Activated T-cell treated with anti-CD3 and anti-CD28 coated beads, Interleukin-2, amount 50 U/mL, for 24 hours (primary cell): Measurements from ENCODE around the gene ATP6V1G1.

Experiments
- DNase-seq: peaks from one replicate; pipeline ENCODE4 v3.0.0-alpha.2; 2020
- H3K27ac Mint-ChIP-seq: 2 replicates; pipeline ENCODE4 v1.8.0; 2020; ENCODE audit warnings: mild to moderate bottlenecking, mixed read lengths
- H3K27me3 Mint-ChIP-seq: 2 replicates; pipeline ENCODE4 v1.8.0; 2020; ENCODE audit warnings: mixed read lengths
- H3K36me3 Mint-ChIP-seq: 2 replicates; pipeline ENCODE4 v1.8.0; 2020; ENCODE audit warnings: low read depth, mixed read lengths
- H3K4me1 Mint-ChIP-seq: 2 replicates; pipeline ENCODE4 v1.8.0; 2020; ENCODE audit warnings: low read depth, mixed read lengths
- H3K4me3 Mint-ChIP-seq: 2 replicates; pipeline ENCODE4 v1.8.0; 2020; ENCODE audit warnings: mild to moderate bottlenecking, moderate library complexity, mixed read lengths
- H3K9me3 Mint-ChIP-seq: 2 replicates; pipeline ENCODE4 v1.8.0; 2020; ENCODE audit warnings: mixed read lengths

Gene ATP6V1G1

GRCh38 chr9:114613087-114613486 lies 25.5 kb downstream of the ATP6V1G1 start:
- H3K27ac Mint-ChIP-seq = peak overlapping the region; percentile 87
- H3K4me1 Mint-ChIP-seq = peaks cover 58% of the 10 kb centered on the region
- peaks cover 36% of the 10 kb centered on the region for H3K36me3 Mint-ChIP-seq
- H3K4me3 Mint-ChIP-seq = peak overlapping the region; percentile 88
- H3K9me3 Mint-ChIP-seq = no peaks in the 10 kb centered on the region
- no peak for DNase-seq
- no peaks in the 10 kb centered on the region for H3K27me3 Mint-ChIP-seq

DNA sequence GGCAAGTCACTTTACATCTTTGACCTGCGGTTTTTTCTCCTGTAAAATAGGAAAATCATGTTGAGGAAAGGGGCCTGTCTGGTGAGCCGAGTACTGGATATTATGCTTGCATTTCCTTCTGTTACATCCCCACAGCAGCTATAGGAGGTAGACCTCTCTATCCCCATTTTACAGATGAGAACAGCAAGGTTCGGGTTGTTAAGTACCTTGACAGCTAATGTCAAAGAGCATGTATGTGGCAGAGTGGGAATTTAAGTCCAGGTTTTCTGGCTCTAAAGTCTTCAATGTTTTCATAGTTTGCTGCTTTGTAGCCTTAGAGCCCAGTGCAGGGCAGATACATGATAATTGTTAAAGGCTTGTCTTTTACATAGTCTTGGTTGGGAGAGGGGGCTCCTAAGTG lies 26.4 kb downstream of the ATP6V1G1 start:
- Mint-ChIP-seq H3K9me3 (no peaks in the 10 kb centered on the region), H3K36me3 (peaks cover 41% of the 10 kb centered on the region), H3K27me3 (no peaks in the 10 kb centered on the region), H3K27ac (peak overlapping the region; percentile 87), H3K4me3 (no peak overlapping the region), H3K4me1 (peaks cover 61% of the 10 kb centered on the region)
- DNase-seq = no peak

DNA sequence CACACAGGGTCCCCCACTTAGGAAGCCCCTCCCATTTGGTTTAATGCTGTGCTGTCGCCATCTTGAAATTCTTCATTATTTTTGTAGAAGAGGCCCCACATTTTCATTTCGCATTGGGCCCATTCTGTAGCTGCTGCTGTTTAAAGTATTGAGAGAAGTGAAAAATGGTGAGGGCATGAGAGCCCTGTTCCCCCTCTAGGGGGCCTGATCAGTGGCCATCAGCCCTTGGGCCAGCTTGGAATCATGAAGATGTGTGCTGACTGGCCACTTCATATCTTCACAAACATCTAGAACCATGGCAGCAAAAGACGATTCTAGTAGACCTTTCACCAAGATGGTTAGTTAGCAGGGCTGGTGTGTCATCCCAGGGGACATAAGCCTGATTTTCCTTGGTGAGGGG lies 26.8 kb downstream of the ATP6V1G1 start:
- Mint-ChIP-seq H3K36me3 (peaks cover 45% of the 10 kb centered on the region), H3K27me3 (no peaks in the 10 kb centered on the region), H3K4me1 (peaks cover 63% of the 10 kb centered on the region), H3K27ac (no peak overlapping the region), H3K4me3 (no peak overlapping the region), H3K9me3 (no peaks in the 10 kb centered on the region)
- DNase-seq = no peak

DNA sequence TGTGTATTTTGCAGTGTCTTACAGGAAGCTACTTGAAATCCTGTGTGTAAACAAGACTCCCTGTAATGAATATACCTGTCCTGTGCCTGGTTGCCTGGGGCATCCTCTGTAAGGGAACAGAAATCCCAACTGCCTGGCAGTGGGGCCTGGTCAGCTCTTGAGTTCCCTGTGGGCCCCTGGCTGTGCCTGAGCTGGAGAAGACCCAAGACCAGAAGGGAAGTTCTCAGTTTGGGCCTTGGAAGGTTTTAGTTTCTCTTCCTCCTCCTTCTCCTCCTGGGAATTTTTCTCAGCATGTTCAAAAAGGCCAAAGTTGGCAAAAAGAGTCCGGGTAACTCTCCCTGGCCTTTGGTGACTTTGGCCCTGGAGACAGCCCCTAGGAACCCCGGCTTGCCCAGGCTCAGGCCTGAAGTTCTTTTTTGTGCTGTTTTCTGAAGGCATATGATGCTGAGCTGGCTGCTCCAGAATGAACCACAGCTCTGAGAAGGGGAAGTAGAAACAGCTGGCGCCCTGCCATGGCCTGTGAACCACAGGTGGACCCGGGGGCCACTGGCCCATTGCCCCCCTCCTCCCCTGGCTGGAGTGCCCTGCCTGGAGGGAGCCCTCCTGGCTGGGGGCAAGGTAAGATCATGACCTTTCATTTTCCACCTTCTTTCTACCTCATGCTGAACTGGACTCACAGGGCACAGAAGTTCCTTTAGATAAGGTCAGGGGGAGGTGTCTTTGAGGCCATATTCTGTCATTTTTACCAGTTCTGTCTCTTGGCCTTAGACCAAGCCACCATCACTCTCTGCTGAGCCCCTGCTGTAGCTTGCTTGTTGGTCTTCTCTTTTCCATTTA lies 29.3 kb downstream of the ATP6V1G1 start:
- Mint-ChIP-seq H3K36me3 (peaks cover 54% of the 10 kb centered on the region), H3K4me1 (peaks cover 51% of the 10 kb centered on the region), H3K4me3 (no peak overlapping the region), H3K9me3 (no peaks in the 10 kb centered on the region), H3K27me3 (no peaks in the 10 kb centered on the region), H3K27ac (peak overlapping the region; percentile 87)
- DNase-seq = no peak

GRCh38 chr9:114619191-114619761 lies 31.7 kb downstream of the ATP6V1G1 start:
- Mint-ChIP-seq H3K27ac (peak overlapping the region; percentile 83), H3K4me3 (peak overlapping the region; percentile 62), H3K9me3 (no peaks in the 10 kb centered on the region), H3K27me3 (no peaks in the 10 kb centered on the region), H3K36me3 (peaks cover 66% of the 10 kb centered on the region), H3K4me1 (peaks cover 28% of the 10 kb centered on the region)
- no peak for DNase-seq

DNA sequence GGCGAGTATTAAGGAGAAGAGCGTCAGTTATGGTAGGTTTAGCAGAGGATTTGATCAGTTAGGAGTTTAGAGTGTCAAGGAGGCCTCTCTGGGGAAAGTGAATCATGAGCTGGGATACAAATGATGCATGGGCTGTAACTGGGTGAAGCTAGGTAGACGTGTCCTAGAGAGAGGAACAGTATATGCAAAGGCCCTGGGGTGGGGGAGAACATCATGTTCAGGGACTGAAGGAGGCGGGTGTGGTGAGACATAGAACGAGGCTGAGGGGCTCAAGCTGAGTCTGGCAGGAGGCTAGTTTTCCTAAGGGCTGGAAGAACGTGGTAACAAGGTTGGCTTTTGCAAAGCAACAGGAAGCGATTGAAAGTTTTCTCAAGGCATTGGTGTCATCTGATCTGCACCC lies 34.0 kb downstream of the ATP6V1G1 start:
- no peak for DNase-seq
- no peaks in the 10 kb centered on the region for H3K9me3 Mint-ChIP-seq
- H3K4me3 Mint-ChIP-seq = no peak overlapping the region
- no peak overlapping the region for H3K27ac Mint-ChIP-seq
- H3K27me3 Mint-ChIP-seq = no peaks in the 10 kb centered on the region
- H3K4me1 Mint-ChIP-seq = peaks cover 16% of the 10 kb centered on the region
- H3K36me3 Mint-ChIP-seq = peaks cover 73% of the 10 kb centered on the region

DNA sequence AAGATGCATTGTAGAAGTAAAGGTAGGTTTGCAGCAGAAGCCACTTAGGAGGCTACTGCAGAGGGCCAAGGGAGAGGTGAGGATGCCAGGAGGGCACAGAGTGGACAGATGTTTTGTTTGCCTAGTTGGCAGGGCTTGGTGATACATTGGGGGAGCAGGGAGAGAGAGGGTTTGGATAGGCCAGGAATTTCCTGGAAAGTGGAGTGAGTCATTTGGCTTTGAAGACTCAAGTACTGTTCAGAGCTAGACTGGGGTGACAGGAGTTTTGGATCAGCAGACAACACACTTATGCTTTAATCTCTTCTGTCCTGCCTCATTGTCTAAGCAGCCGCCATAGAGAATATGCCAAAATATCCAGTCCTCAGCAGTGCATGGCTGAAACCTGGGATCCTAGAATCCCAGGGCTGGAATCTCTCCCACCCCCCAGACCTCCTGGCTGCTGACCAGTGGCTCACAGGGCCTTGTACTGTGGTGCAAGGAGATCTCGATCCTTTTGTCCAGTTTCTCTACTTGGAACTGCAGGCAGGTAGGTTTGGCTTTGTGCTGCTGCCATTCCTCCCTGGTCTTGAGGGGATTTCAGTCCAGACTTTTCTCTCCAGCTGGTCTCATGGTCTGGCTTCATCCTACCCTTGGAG lies 34.5 kb downstream of the ATP6V1G1 start:
- DNase-seq = no peak
- Mint-ChIP-seq H3K9me3 (no peaks in the 10 kb centered on the region), H3K4me3 (no peak overlapping the region), H3K36me3 (peaks cover 75% of the 10 kb centered on the region), H3K27ac (no peak overlapping the region), H3K27me3 (no peaks in the 10 kb centered on the region), H3K4me1 (peaks cover 12% of the 10 kb centered on the region)

GRCh38 chr9:114624677-114625076 lies 37.1 kb downstream of the ATP6V1G1 start:
- H3K4me1 Mint-ChIP-seq = no peaks in the 10 kb centered on the region
- peaks cover 78% of the 10 kb centered on the region for H3K36me3 Mint-ChIP-seq
- no peaks in the 10 kb centered on the region for H3K27me3 Mint-ChIP-seq
- H3K9me3 Mint-ChIP-seq = no peaks in the 10 kb centered on the region
- H3K27ac Mint-ChIP-seq = no peak overlapping the region
- no peak overlapping the region for H3K4me3 Mint-ChIP-seq
- no peak for DNase-seq

- DNase-seq = no peak
- H3K9me3 Mint-ChIP-seq = no peaks in the 10 kb centered on the region
- no peaks in the 10 kb centered on the region for H3K4me1 Mint-ChIP-seq
- peaks cover 87% of the 10 kb centered on the region for H3K36me3 Mint-ChIP-seq
- no peak overlapping the region for H3K27ac Mint-ChIP-seq
- H3K4me3 Mint-ChIP-seq = no peak overlapping the region
- no peaks in the 10 kb centered on the region for H3K27me3 Mint-ChIP-seq
Measured at GRCh38 chr9:114626415-114627020, 38.9 kb downstream of the ATP6V1G1 start.

- DNase-seq = no peak
- peaks cover 87% of the 10 kb centered on the region for H3K36me3 Mint-ChIP-seq
- no peaks in the 10 kb centered on the region for H3K4me1 Mint-ChIP-seq
- no peaks in the 10 kb centered on the region for H3K9me3 Mint-ChIP-seq
- no peaks in the 10 kb centered on the region for H3K27me3 Mint-ChIP-seq
- no peak overlapping the region for H3K27ac Mint-ChIP-seq
- H3K4me3 Mint-ChIP-seq = no peak overlapping the region
Measured at GRCh38 chr9:114627553-114627952, 40.0 kb downstream of the ATP6V1G1 start.

- peaks cover 91% of the 10 kb centered on the region for H3K36me3 Mint-ChIP-seq
- no peak for DNase-seq
- H3K27ac Mint-ChIP-seq = peak overlapping the region; percentile 22
Measured at GRCh38 chr9:114629563-114630090, 42.1 kb downstream of the ATP6V1G1 start.

DNA sequence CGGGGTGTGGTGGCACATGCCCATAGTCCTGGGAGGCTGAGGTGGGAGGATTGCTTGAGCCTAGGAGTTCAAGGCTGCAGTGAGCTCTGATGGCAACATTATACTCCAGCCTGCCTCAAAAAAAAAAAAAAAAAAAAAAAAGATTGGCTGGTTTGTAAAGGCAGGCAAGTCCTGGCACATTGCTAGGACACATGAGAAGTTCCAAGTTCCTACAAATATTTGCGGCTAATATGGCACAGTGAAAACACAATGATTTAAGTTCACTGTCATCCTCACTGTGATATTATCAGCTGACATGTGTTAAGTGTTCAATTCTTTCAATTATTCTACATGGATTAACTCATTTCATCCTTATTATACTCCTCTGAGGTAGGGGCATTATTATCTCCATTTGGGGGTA lies 43.6 kb downstream of the ATP6V1G1 start:
- Mint-ChIP-seq H3K4me3 (no peak overlapping the region), H3K27me3 (no peaks in the 10 kb centered on the region), H3K4me1 (no peaks in the 10 kb centered on the region), H3K36me3 (peaks cover 97% of the 10 kb centered on the region), H3K27ac (no peak overlapping the region), H3K9me3 (no peaks in the 10 kb centered on the region)
- DNase-seq = no peak

More at GRCh38 chr9:114629563-114630090, 42.1 kb downstream of the ATP6V1G1 start:
- no peak overlapping the region for H3K4me3 Mint-ChIP-seq
- no peaks in the 10 kb centered on the region for H3K27me3 Mint-ChIP-seq
- no peaks in the 10 kb centered on the region for H3K9me3 Mint-ChIP-seq
- no peaks in the 10 kb centered on the region for H3K4me1 Mint-ChIP-seq

DNA sequence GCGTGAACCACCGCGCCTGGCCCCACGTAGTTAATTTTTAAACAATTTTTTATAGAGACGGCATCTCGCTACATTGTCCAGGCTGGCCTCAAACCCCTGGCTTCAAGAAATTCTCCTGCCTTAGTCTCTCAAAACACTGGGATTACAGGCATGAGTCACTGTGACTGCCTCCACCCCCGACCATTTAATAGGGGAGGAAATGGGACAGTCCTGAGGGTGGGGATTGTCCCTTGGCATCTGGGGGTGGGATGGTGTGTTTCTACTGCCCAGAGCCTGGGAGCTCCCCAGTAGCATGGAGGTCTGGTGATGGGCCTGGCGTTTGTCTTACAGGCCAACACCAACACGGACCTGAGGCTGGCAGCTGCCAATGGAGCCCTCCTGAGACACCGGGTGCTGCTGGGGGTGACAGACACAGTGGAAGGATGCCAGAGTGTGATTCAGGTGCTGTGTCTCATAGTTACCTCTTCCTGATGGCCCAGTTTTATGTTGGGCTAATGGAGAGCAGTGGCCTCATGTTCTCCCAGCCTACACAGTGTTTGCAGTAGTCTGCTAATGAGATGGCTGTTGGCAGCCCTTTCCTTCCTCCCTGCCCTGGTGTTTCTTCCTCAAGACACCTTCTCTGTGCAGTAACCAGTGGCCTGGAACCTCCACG lies 46.0 kb downstream of the ATP6V1G1 start:
- H3K27me3 Mint-ChIP-seq = no peaks in the 10 kb centered on the region
- peaks cover 96% of the 10 kb centered on the region for H3K36me3 Mint-ChIP-seq

DNA sequence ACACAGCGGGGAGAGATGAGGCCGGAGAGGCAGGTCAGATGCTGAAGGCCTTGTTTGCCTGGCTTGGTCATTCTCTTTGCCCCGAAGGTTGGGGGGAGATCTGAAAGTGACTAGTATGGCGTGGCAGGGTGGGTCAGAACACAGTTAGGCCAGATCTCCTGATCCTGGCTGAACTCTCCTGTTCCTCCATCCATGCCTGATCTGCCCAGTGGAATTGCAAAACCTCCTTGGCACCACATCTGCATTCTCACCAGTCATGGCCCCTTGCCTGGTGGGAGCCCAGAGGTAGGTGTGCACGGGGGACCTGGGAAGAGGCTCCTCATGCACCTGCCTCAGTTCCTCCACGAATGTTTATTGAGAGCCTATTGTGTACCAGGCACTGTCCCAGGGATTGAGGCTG lies 46.8 kb downstream of the ATP6V1G1 start:
- H3K27ac Mint-ChIP-seq = no peak overlapping the region
- H3K36me3 Mint-ChIP-seq = peaks cover 96% of the 10 kb centered on the region
- no peak overlapping the region for H3K4me3 Mint-ChIP-seq

More for the DNA sequence above, 46.0 kb downstream of the ATP6V1G1 start:
- H3K4me1 Mint-ChIP-seq = no peaks in the 10 kb centered on the region
- H3K27ac Mint-ChIP-seq = no peak overlapping the region
- DNase-seq = no peak
- no peaks in the 10 kb centered on the region for H3K9me3 Mint-ChIP-seq
- H3K4me3 Mint-ChIP-seq = no peak overlapping the region

More for the DNA sequence above, 46.8 kb downstream of the ATP6V1G1 start:
- no peaks in the 10 kb centered on the region for H3K27me3 Mint-ChIP-seq
- no peak for DNase-seq
- no peaks in the 10 kb centered on the region for H3K9me3 Mint-ChIP-seq
- no peaks in the 10 kb centered on the region for H3K4me1 Mint-ChIP-seq
